Testis (tissue), 3 donors: ENCODE data around the gene GMCL1. TPM values are rescaled to one million over a fixed set of nuclear protein-coding genes. Genes with fewer than 3 reads are reported as not detected.
"Not testable (repeated sequence)": the region's sequence is repeated elsewhere in the genome, so short reads cannot be mapped to it uniquely, and the experiment has no call there.

Experiments used
- DNase-seq: peaks from one replicate; pipeline ENCODE4 v3.0.0-alpha.2; 2019
- H3K27ac ChIP-seq, 2 donors: fragments of 200-600 bp; sonication (generic); one replicate each; pipeline ENCODE4 v1.5.1; 2019
- H3K27me3 ChIP-seq: fragments of 200-600 bp; sonication (generic); one replicate; pipeline ENCODE4 v1.5.1; 2019
- H3K36me3 ChIP-seq: fragments of 200-600 bp; sonication (generic); one replicate; pipeline ENCODE4 v1.5.1; 2017; ENCODE audit warnings: low read depth; ENCODE audit errors: missing control alignments
- H3K4me1 ChIP-seq: fragments of 200-600 bp; sonication (generic); one replicate; pipeline ENCODE4 v1.5.1; 2019
- H3K4me3 ChIP-seq, 2 donors: fragments of 200-600 bp; sonication (generic); one replicate each; pipeline ENCODE4 v1.5.1; 2017 to 2019
- H3K9me3 ChIP-seq: fragments of 200-600 bp; sonication (generic); one replicate; pipeline ENCODE4 v1.5.1; 2017
- CTCF ChIP-seq, 3 experiments: fragments of 450-650 bp in 2 of 3; fragments of 200-600 bp in 1 of 3; sonication (generic) in 1 of 3; IDR thresholded peaks; one replicate each; pipeline ENCODE4 v1.5.1; 2016 to 2019; ENCODE audit warnings: antibody characterized with exemption in 3 of 3, mild to moderate bottlenecking in 2 of 3, moderate library complexity in 1 of 3
- POLR2A ChIP-seq: fragments of 450-650 bp; IDR thresholded peaks from one replicate; pipeline ENCODE4 v1.6.1; 2017; ENCODE audit warnings: antibody characterized with exemption, mild to moderate bottlenecking, moderate library complexity
- WGBS, 2 donors: methylation state at CpG; one replicate each; pipeline ENCODE4 v1.1.5; 2018; 5-methylcytosine and 5-hydroxymethylcytosine counted together
- intact Hi-C: fragments of 100-400 bp; cut with DNase I; formaldehyde crosslinking; loops from one replicate; pipeline ENCODE4 v1.15.1; 2023; ENCODE audit warnings: low total_unique reads
- polyA plus RNA-seq: library from polyadenylated mRNA; stranded (reverse); fragments of 350-450 nt; fragmentation: Illumina TruSeq; extraction: RNeasy Lipid Tissue Mini Kit (QIAGEN cat#74804); gene quantifications from one replicate; pipeline ENCODE4 v1.2.3, GENCODE V29; 2014; ENCODE audit warnings: low read depth, low replicate concordance; ENCODE audit not compliant: insufficient read depth
- total RNA-seq, 2 donors: library from RNA; depleted of rRNA; stranded (reverse); fragments of >200 nt; gene quantifications; one replicate each; pipeline ENCODE4 v1.2.3, GENCODE V29; 2016

Gene GMCL1
- total and polyA plus RNA-seq, 3 donors from 2014 or later = 19.9 to 30.5 (median 27.6) TPM

DNA sequence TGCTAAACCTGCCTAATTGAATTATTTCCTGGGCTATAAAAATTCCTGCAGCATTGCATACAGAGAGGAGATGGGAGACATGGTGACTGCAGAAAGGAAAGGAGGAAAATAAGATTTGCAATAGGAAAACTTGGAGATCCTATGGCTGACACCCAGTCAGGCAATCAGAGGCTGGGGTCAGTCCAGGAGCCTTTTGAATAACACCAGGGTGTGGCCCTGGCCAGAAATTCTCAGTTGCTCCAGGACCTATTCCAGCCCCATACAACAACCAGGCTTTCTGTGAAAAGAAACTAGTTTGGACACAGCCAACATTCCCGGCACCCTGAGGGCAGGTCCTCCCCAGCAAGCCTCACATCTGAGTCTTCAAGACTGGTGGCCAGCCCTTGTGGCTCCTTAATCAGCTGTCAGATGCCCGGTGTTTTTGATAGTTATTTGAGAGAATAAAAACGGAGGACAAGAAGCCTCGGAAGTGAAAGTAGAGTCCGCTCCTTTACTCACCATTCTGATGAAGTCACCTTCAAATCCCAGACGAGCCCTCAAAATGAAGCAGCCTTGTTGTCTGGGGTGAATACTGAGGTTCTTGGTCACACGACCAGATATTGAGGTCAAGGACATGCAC lies 31.1 kb upstream of the GMCL1 start:
- Histone ChIP-seq H3K27ac (peak overlapping the region; percentile 34 to 54), H3K4me1 (peaks cover 7% of the 10 kb centered on the region), H3K9me3 (no peaks in the 10 kb centered on the region), H3K27me3 (no peaks in the 10 kb centered on the region), H3K36me3 (no peaks in the 10 kb centered on the region), H3K4me3 (peak overlapping the region; percentile 16 to 48)
- TF ChIP-seq CTCF (IDR thresholded peaks at IDR 0.05) = no peak
- TF ChIP-seq POLR2A = no peak
- intact Hi-C loops = no loop called here
- DNase-seq = peak; percentile 50
- WGBS, 2 donors = 13 to 35% methylated on average over 7 of the region's 7 CpGs

GRCh38 chr2:69798909-69799526 lies 30.4 kb upstream of the GMCL1 start:
- Histone ChIP-seq H3K9me3 (no peaks in the 10 kb centered on the region), H3K36me3 (no peaks in the 10 kb centered on the region), H3K4me3 (peak overlapping the region; percentile 16 to 48), H3K27me3 (no peaks in the 10 kb centered on the region), H3K27ac (peak overlapping the region; percentile 34 to 54), H3K4me1 (peaks cover 7% of the 10 kb centered on the region)
- TF ChIP-seq POLR2A = no peak
- TF ChIP-seq CTCF (IDR thresholded peaks at IDR 0.05) = no peak
- peak; percentile 36 for DNase-seq
- intact Hi-C loops = no loop called here
- WGBS, 2 donors = 22 to 27% methylated on average over 4 of the region's 4 CpGs

DNA sequence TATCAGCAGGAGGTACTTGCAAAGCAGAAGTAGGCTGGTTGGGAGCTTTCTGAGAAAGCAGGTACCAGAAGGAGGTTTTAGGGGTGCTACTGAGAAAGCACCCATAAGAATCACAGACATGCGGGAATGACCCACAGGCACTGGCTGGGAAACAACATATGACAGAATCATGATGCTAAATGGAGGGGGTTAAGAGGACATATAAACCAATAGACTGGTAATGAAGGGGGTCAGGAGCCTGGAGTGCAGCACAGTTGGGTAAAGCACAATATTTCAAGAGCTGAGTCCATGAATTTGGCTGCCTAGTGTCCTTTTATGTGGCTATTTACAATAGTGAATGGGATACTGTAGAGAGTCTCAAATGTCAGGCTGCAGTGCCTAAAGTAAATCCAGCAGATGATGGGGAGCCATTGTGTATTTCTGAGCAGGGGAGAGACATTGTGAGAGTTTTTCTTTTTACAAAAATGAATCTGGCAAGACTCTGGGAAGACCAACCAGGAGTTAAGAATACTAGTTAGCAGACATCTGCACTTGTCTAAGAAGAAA lies 27.6 kb upstream of the GMCL1 start:
- H3K9me3 ChIP-seq = no peaks in the 10 kb centered on the region
- H3K4me1 ChIP-seq = peaks cover 7% of the 10 kb centered on the region
- DNase-seq = no peak
- WGBS, 2 donors = 97 to 100% methylated on average over 1 of the region's 1 CpG
- TF ChIP-seq CTCF (IDR thresholded peaks at IDR 0.05) (no peak), POLR2A (no peak)
- H3K27me3 ChIP-seq = no peaks in the 10 kb centered on the region
- intact Hi-C loops = no loop called here
- H3K4me3 ChIP-seq = no peak overlapping the region
- H3K27ac ChIP-seq = no peak overlapping the region
- H3K36me3 ChIP-seq = no peaks in the 10 kb centered on the region

DNA sequence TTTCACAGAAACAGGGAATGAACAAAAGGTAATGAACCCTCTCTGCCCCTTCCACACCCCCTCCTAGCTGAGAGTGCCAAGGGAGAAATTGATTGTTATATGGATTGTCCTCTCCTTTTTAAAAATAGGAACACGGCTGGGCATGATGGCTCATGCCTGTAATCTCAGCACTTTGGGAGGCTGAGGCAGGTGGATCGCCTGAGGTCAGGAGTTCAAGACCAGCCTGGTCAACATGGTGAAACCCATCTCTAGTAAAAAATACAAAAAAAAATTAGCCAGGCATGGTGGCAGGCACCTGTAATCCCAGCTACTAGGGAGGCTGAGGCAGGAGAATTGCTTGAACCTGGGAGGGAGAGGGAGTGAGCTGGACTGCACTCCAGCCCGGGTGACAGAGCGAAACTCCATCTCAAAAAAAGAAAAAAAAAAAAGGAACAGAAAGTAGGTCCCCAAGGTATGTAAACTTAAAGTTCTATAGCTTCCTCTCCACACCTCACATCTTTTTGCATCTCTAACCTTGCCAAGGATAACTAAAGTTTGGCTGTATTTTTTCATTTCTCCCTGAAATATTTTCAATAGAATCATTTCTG lies 26.6 kb upstream of the GMCL1 start:
- WGBS, 2 donors = 86 to 92% methylated on average over 4 of the region's 4 CpGs
- intact Hi-C loops, H3K27me3 ChIP-seq: not testable (repeated sequence)

DNA sequence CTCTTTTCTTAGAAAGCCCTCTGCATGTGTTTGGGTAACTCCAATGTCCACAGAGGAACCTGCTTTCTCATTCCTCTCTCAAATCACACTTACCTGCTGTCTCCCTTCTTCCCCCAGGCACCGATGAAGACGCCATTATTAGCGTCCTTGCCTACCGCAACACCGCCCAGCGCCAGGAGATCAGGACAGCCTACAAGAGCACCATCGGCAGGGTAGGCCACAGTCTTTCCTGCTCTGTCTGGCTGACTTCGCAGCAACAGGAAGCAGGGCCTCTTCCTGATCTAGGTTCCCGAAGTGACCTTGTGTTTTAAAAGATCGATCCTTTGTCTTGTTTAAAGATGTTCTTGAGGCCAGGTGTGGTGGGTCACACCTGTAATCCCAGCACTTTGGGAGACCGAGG lies 25.0 kb upstream of the GMCL1 start:
- Histone ChIP-seq H3K4me1 (no peaks in the 10 kb centered on the region), H3K27me3 (no peaks in the 10 kb centered on the region), H3K36me3 (no peaks in the 10 kb centered on the region), H3K9me3 (no peaks in the 10 kb centered on the region), H3K27ac (no peak overlapping the region), H3K4me3 (no peak overlapping the region)
- TF ChIP-seq POLR2A = no peak
- TF ChIP-seq CTCF (IDR thresholded peaks at IDR 0.05) = no peak
- intact Hi-C loops = no loop called here
- DNase-seq = no peak
- 84 to 93% methylated on average over 11 of the region's 11 CpGs for WGBS, 2 donors

More for the DNA sequence above, 26.6 kb upstream of the GMCL1 start:
- not testable (repeated sequence) for H3K4me1 ChIP-seq, DNase-seq, H3K9me3 ChIP-seq, H3K4me3 ChIP-seq, H3K36me3 ChIP-seq, H3K27ac ChIP-seq
